Chondrocyte (in vitro differentiated cells): ENCODE data around the gene NRXN2. TPM values are rescaled to one million over a fixed set of nuclear protein-coding genes. Genes with fewer than 3 reads are reported as not detected.

Experiments
- DNase-seq: peaks from one replicate; pipeline ENCODE4 v3.0.0; 2021; ENCODE audit warnings: mixed read lengths, low spot score
- H3K27ac Mint-ChIP-seq: one replicate; pipeline ENCODE4 v1.8.0; 2021; ENCODE audit warnings: mild to moderate bottlenecking, moderate library complexity, mixed read lengths; ENCODE audit not compliant: unreplicated experiment
- H3K27me3 Mint-ChIP-seq: 2 replicates; pipeline ENCODE4 v1.8.0; 2021; ENCODE audit warnings: low read depth, mixed read lengths
- H3K36me3 Mint-ChIP-seq: 2 replicates; pipeline ENCODE4 v1.8.0; 2021; ENCODE audit warnings: low read depth, mixed read lengths
- H3K4me1 Mint-ChIP-seq: 2 replicates; pipeline ENCODE4 v1.8.0; 2021; ENCODE audit warnings: low read depth, mild to moderate bottlenecking, mixed read lengths
- H3K4me3 Mint-ChIP-seq: one replicate; pipeline ENCODE4 v1.8.0; 2021; ENCODE audit warnings: mild to moderate bottlenecking, moderate library complexity, mixed read lengths; ENCODE audit not compliant: unreplicated experiment
- H3K9me3 Mint-ChIP-seq: 2 replicates; pipeline ENCODE4 v1.8.0; 2021; ENCODE audit warnings: low read depth, mixed read lengths
- CTCF ChIP-seq: fragments of 200-600 bp; sonication (generic); IDR thresholded peaks from 2 replicates; pipeline ENCODE4 v1.5.0; 2021; ENCODE audit warnings: antibody characterized with exemption, mild to moderate bottlenecking, moderate library complexity
- long read RNA-seq: library from polyadenylated mRNA; stranded (forward); transcript quantifications from one replicate; pipeline ENCODE4 v2.0.0, GENCODE V29; 2021
- total RNA-seq: library from RNA; stranded (reverse); gene quantifications from 3 replicates; pipeline ENCODE4 v1.2.1, GENCODE V29; 2021

Gene NRXN2
- total RNA-seq = 1.1 to 3.0 TPM (median 1.8 TPM) in 3 replicates
- long read RNA-seq, partial matches to known transcripts = 0 of 1 reads
- long read RNA-seq, other reads (novel, unspliced or antisense) = 1 of 1 reads

- Mint-ChIP-seq H3K4me1 (no peaks in the 10 kb centered on the region), H3K27me3 (peaks cover 46% of the 10 kb centered on the region), H3K36me3 (no peaks in the 10 kb centered on the region), H3K27ac (no peak within 1 kb of the TSS), H3K9me3 (no peaks in the 10 kb centered on the region), H3K4me3 (peak within 1 kb of the TSS; percentile 54)
- TF ChIP-seq CTCF = peak; percentile 100
- DNase-seq = peak; percentile 95
Observed at GRCh38 chr11:64723117-64723906, at the start of gene NRXN2. NRXN2 (minus strand) TSS chr11:64723197; CDS start chr11:64713699, 9,498 bp downstream.

GRCh38 chr11:64772303-64773018 is 49.5 kb upstream of the NRXN2 start:
- no peak for DNase-seq
- Mint-ChIP-seq H3K4me1 (peaks cover 25% of the 10 kb centered on the region), H3K9me3 (no peaks in the 10 kb centered on the region), H3K4me3 (no peak overlapping the region), H3K36me3 (peaks cover 66% of the 10 kb centered on the region), H3K27me3 (no peaks in the 10 kb centered on the region), H3K27ac (no peak overlapping the region)
- no peak for TF ChIP-seq CTCF

GRCh38 chr11:64771861-64772260 is 48.9 kb upstream of the NRXN2 start:
- H3K27ac Mint-ChIP-seq = no peak overlapping the region
- H3K36me3 Mint-ChIP-seq = peaks cover 70% of the 10 kb centered on the region
- TF ChIP-seq CTCF = no peak
- H3K4me1 Mint-ChIP-seq = peaks cover 19% of the 10 kb centered on the region
- H3K27me3 Mint-ChIP-seq = no peaks in the 10 kb centered on the region
- no peaks in the 10 kb centered on the region for H3K9me3 Mint-ChIP-seq
- DNase-seq = no peak
- no peak overlapping the region for H3K4me3 Mint-ChIP-seq

- DNase-seq = peak; percentile 41
- no peak for TF ChIP-seq CTCF
- Mint-ChIP-seq H3K27me3 (no peaks in the 10 kb centered on the region), H3K27ac (no peak overlapping the region), H3K4me1 (peaks cover 3% of the 10 kb centered on the region), H3K9me3 (no peaks in the 10 kb centered on the region), H3K4me3 (no peak overlapping the region), H3K36me3 (peaks cover 60% of the 10 kb centered on the region)
Observed at GRCh38 chr11:64770120-64770519, 47.1 kb upstream of the NRXN2 start.

- no peak for TF ChIP-seq CTCF
- no peaks in the 10 kb centered on the region for H3K27me3 Mint-ChIP-seq
- no peaks in the 10 kb centered on the region for H3K9me3 Mint-ChIP-seq
- H3K27ac Mint-ChIP-seq = no peak overlapping the region
- DNase-seq = no peak
- H3K36me3 Mint-ChIP-seq = peaks cover 65% of the 10 kb centered on the region
- no peak overlapping the region for H3K4me3 Mint-ChIP-seq
- peaks cover 11% of the 10 kb centered on the region for H3K4me1 Mint-ChIP-seq
Observed at GRCh38 chr11:64769283-64769682, 46.3 kb upstream of the NRXN2 start.
